Parathyroid adenoma (tissue), 2 donors: Measurements from ENCODE around the gene PTTG2.
A peak's percentile ranks its signal among the peaks of the same experiment; 100 is the strongest.

Source experiments
- H2AFZ ChIP-seq: fragments of 300-600 bp; sonication (generic); one replicate; pipeline ENCODE4 v1.7.0; 2017; ENCODE audit warnings: antibody characterized with exemption, mild to moderate bottlenecking
- H3K27ac ChIP-seq: fragments of 300-600 bp; sonication (generic); one replicate; pipeline ENCODE4 v1.7.0; 2017
- H3K27me3 ChIP-seq: fragments of 300-600 bp; sonication (generic); one replicate; pipeline ENCODE4 v1.7.0; 2017; ENCODE audit warnings: low read length; ENCODE audit not compliant: control insufficient read depth, insufficient read depth
- H3K36me3 ChIP-seq: fragments of 300-600 bp; sonication (generic); one replicate; pipeline ENCODE4 v1.7.0; 2017; ENCODE audit warnings: low read length; ENCODE audit not compliant: control insufficient read depth, insufficient read depth
- H3K4me1 ChIP-seq: fragments of 300-600 bp; sonication (generic); one replicate; pipeline ENCODE4 v1.7.0; 2017; ENCODE audit warnings: control low read depth
- H3K4me2 ChIP-seq: fragments of 300-600 bp; sonication (generic); one replicate; pipeline ENCODE4 v1.7.0; 2017; ENCODE audit warnings: low read length
- H3K4me3 ChIP-seq: fragments of 300-600 bp; sonication (generic); one replicate; pipeline ENCODE4 v1.7.0; 2017; ENCODE audit warnings: low read depth, low read length
- H3K79me2 ChIP-seq: fragments of 300-600 bp; sonication (generic); one replicate; pipeline ENCODE4 v1.7.0; 2017; ENCODE audit warnings: control low read depth
- H3K9ac ChIP-seq: fragments of 300-600 bp; sonication (generic); one replicate; pipeline ENCODE4 v1.7.0; 2017; ENCODE audit warnings: mild to moderate bottlenecking
- H3K9me3 ChIP-seq: fragments of 300-600 bp; sonication (generic); one replicate; pipeline ENCODE4 v1.7.0; 2017; ENCODE audit warnings: low read length; ENCODE audit not compliant: control insufficient read depth
- TF ChIP-seq, protein P1 (sequence below): fragments of 300-600 bp; sonication (generic); IDR thresholded peaks from one replicate; pipeline ENCODE4 v1.7.0; 2017; ENCODE audit warnings: antibody characterized with exemption, mild to moderate bottlenecking
- donor health status: primary hyperparathyroidism.

The PTTG2 gene

GRCh38 chr4:37989398-37990260, 29.4 kb downstream of the PTTG2 start:
- Histone ChIP-seq H3K4me3 (peak overlapping the region; percentile 25), H3K9me3 (no peaks in the 10 kb centered on the region), H3K9ac (no peak overlapping the region), H3K4me2 (peak overlapping the region; percentile 42), H3K4me1 (peaks cover 59% of the 10 kb centered on the region), H2AFZ (no peak overlapping the region), H3K27ac (peak overlapping the region; percentile 96), H3K79me2 (peaks cover 19% of the 10 kb centered on the region), H3K27me3 (no peaks in the 10 kb centered on the region), H3K36me3 (no peaks in the 10 kb centered on the region)
- TF ChIP-seq, protein P1, sequence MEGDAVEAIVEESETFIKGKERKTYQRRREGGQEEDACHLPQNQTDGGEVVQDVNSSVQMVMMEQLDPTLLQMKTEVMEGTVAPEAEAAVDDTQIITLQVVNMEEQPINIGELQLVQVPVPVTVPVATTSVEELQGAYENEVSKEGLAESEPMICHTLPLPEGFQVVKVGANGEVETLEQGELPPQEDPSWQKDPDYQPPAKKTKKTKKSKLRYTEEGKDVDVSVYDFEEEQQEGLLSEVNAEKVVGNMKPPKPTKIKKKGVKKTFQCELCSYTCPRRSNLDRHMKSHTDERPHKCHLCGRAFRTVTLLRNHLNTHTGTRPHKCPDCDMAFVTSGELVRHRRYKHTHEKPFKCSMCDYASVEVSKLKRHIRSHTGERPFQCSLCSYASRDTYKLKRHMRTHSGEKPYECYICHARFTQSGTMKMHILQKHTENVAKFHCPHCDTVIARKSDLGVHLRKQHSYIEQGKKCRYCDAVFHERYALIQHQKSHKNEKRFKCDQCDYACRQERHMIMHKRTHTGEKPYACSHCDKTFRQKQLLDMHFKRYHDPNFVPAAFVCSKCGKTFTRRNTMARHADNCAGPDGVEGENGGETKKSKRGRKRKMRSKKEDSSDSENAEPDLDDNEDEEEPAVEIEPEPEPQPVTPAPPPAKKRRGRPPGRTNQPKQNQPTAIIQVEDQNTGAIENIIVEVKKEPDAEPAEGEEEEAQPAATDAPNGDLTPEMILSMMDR: no peak

DNA sequence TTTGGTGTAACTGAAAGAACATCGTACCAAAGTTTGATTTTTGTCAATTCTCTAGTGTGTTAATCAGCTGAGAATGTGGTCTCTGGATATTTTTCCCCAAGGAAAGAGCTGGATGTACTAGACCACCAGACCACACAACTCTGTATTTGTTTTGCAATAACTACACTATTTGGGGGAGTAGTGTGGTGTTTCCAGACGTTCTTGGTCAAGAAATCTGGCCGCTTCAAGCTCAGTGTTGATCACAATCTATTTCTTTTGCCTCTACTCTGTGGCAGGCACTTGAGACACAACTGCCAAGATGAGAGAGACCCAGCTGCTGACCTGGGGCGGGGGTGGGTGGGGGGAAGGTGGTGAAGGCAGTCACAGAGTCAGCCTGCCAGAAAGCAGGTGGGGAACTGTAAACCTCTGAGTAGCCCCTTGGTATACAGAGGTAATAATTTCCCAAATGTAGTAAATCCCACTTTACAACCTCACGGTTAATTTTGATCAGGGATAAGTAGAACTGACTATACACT, 30.6 kb downstream of the PTTG2 start:
- no peaks in the 10 kb centered on the region for H3K9me3 ChIP-seq
- H3K36me3 ChIP-seq: no peaks in the 10 kb centered on the region
- no peak overlapping the region for H3K9ac ChIP-seq
- H2AFZ ChIP-seq: no peak overlapping the region
- peaks cover 19% of the 10 kb centered on the region for H3K79me2 ChIP-seq
- H3K27ac ChIP-seq: peak overlapping the region; percentile 96
- no peak overlapping the region for H3K4me3 ChIP-seq
- H3K4me1 ChIP-seq: peaks cover 68% of the 10 kb centered on the region
- peak overlapping the region; percentile 29 for H3K4me2 ChIP-seq
- H3K27me3 ChIP-seq: no peaks in the 10 kb centered on the region
- TF ChIP-seq, protein P1: no peak

DNA sequence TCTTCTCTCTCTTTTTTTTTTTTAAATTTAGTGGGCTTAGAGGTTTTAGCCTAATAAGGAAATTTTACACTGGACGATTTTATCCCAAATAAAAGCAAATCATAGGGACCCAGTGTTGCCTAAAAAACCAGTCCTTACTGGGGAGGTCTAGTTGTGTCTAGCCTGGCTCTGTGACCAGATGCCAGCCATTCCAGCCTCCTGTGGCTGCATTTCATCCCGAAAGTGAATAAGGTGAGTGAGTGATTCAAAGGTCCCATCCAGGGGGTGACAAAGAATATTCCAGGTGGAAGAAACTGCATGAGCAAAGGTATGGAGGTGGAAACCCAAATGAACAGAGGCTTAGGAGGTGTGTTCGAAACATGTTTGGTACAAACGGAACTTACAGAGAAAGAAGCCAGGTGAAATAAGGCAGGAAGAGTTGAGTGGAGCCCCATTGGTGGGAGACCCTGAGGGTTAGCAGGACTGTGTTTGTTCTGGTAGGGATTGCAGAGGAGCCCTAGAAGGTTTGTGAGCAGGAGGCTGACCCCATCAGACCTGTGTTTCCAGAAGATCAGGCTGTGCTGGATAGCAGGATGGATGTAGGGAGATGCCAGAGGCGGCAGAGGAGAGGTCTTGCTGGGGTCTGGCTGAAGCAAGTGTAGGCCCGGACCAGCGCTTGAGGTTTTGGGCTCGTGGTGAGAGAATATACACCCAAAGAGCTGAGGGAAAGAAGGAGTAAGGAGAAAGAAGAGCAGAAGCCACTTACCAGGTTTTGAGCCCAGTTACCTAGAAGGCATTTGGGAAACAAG, 31.6 kb downstream of the PTTG2 start:
- no peaks in the 10 kb centered on the region for H3K27me3 ChIP-seq
- peaks cover 67% of the 10 kb centered on the region for H3K4me1 ChIP-seq
- H2AFZ ChIP-seq: no peak overlapping the region
- TF ChIP-seq, protein P1: no peak
- no peaks in the 10 kb centered on the region for H3K9me3 ChIP-seq
- peak overlapping the region; percentile 96 for H3K27ac ChIP-seq
- H3K9ac ChIP-seq: no peak overlapping the region
- no peaks in the 10 kb centered on the region for H3K36me3 ChIP-seq
- H3K79me2 ChIP-seq: peaks cover 23% of the 10 kb centered on the region
- H3K4me3 ChIP-seq: no peak overlapping the region
- no peak overlapping the region for H3K4me2 ChIP-seq

DNA sequence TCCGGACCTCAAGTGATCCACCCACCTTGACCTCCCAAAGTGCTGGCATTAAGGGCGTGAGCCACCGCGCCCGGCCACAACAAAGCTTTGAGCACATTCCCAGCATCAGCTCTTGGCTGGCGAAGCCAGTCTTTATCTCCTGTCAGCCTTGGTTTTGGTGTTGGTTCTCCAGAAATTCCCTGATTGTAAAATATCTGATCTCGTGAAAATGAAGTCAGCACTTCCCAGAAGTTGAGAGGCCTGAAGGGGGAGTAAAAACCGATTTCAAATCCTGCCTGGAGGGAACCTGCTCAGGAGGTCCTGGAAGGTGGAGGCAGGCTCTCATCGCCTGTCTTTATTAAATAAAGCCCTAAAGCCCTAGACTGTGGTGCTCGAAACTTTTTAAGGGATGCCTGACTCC, 33.6 kb downstream of the PTTG2 start:
- TF ChIP-seq, protein P1: peak; percentile 11
- peaks cover 59% of the 10 kb centered on the region for H3K4me1 ChIP-seq
- H3K27ac ChIP-seq: peak overlapping the region; percentile 89

More for the DNA sequence above, 33.6 kb downstream of the PTTG2 start:
- Histone ChIP-seq H3K4me3 (no peak overlapping the region), H3K9me3 (no peaks in the 10 kb centered on the region), H3K4me2 (no peak overlapping the region), H3K9ac (no peak overlapping the region), H3K27me3 (no peaks in the 10 kb centered on the region), H2AFZ (no peak overlapping the region), H3K79me2 (peaks cover 31% of the 10 kb centered on the region), H3K36me3 (no peaks in the 10 kb centered on the region)
